K562 (cell line): ENCODE measurements around the gene FGR. TPM values are rescaled to one million over a fixed set of nuclear protein-coding genes. Genes with fewer than 3 reads are reported as not detected.

ENCODE experiments used
- ATF1 ChIP-seq, 2 experiments: fragments of 450-650 bp in 1 of 2; IDR thresholded peaks; 2 replicates each; pipeline ENCODE4 v1.6.1; 2016; ENCODE audit warnings: missing compliant biosample characterization in 1 of 2, missing genetic modification characterization in 1 of 2
- CEBPG ChIP-seq, 3 experiments: fragments of 200-800 bp in 1 of 3; sonication (Bioruptor generic) in 1 of 3; sonication (generic) in 1 of 3; formaldehyde crosslinking in 1 of 3; IDR thresholded peaks in 2 of 3; conservative IDR thresholded peaks in 1 of 3; 2 replicates each; pipeline versions ENCODE4 v1.6.1 to v1.8.0; 2016 to 2022; ENCODE audit warnings: missing compliant biosample characterization in 2 of 3, missing genetic modification characterization in 2 of 3, mild to moderate bottlenecking in 1 of 3, missing genetic modification reagents in 1 of 3
- EHMT2 ChIP-seq: fragments of 450-650 bp; IDR thresholded peaks from 2 replicates; pipeline ENCODE4 v1.6.1; 2018; ENCODE audit warnings: antibody characterized with exemption
- HOMEZ ChIP-seq: fragments of 250-450 bp; sonication (Bioruptor Pico); IDR thresholded peaks from 2 replicates; pipeline ENCODE4 v1.4.0; 2020; ENCODE audit warnings: mild to moderate bottlenecking, moderate library complexity
- IFI16 ChIP-seq: fragments of 250-450 bp; sonication (Bioruptor Pico); IDR thresholded peaks from 2 replicates; pipeline ENCODE4 v2.1.2; 2022; ENCODE audit warnings: mild to moderate bottlenecking, inconsistent platforms
- KAT7 ChIP-seq: sonication (generic); formaldehyde crosslinking; IDR thresholded peaks from 2 replicates; pipeline ENCODE4 v1.8.0; 2022; ENCODE audit warnings: missing genetic modification reagents, mild to moderate bottlenecking, borderline replicate concordance
- KDM1A ChIP-seq, 2 experiments: fragments of 450-650 bp; IDR thresholded peaks; 2 replicates each; pipeline ENCODE4 v1.6.1; 2016; ENCODE audit warnings: mild to moderate bottlenecking in 2 of 2
- MCM2 ChIP-seq: fragments of 450-650 bp; IDR thresholded peaks from 2 replicates; pipeline ENCODE4 v1.6.1; 2017; ENCODE audit warnings: low read depth, mild to moderate bottlenecking
- MED1 ChIP-seq: sonication (generic); formaldehyde crosslinking; IDR thresholded peaks from 2 replicates; pipeline ENCODE4 v1.8.1; 2023; ENCODE audit warnings: missing genetic modification reagents, borderline replicate concordance
- MXI1 ChIP-seq: IDR thresholded peaks from 2 replicates; pipeline ENCODE4 v1.6.1; 2011; ENCODE audit warnings: low read depth, mild to moderate bottlenecking, improper control_type of control experiment, low read length
- NR2C2 ChIP-seq, 2 experiments: fragments of 200-800 bp in 1 of 2; sonication (Bioruptor generic) in 1 of 2; sonication (generic) in 1 of 2; formaldehyde crosslinking in 1 of 2; IDR thresholded peaks; 2 replicates each; pipeline versions ENCODE4 v1.6.1 to v1.8.0; 2016 to 2022; ENCODE audit warnings: mild to moderate bottlenecking in 1 of 2, missing compliant biosample characterization in 1 of 2, missing genetic modification characterization in 1 of 2, missing genetic modification reagents in 1 of 2
- POU5F1 ChIP-seq: fragments of 150-350 bp; IDR thresholded peaks from 2 replicates; pipeline ENCODE4 v1.6.1; 2014; ENCODE audit warnings: borderline replicate concordance, low read length, low read depth, mild to moderate bottlenecking; ENCODE audit not compliant: partially characterized antibody
- PURB ChIP-seq: sonication (generic); formaldehyde crosslinking; IDR thresholded peaks from 2 replicates; pipeline ENCODE4 v1.9.0; 2021; ENCODE audit warnings: low read depth, mild to moderate bottlenecking, missing genetic modification reagents
- RUNX1 ChIP-seq: sonication (generic); IDR thresholded peaks from 2 replicates; pipeline ENCODE4 v1.6.1; 2016; ENCODE audit warnings: antibody characterized with exemption, low read depth
- SIN3A ChIP-seq, 2 experiments: fragments of 150-350 bp in 1 of 2; IDR thresholded peaks; 2 replicates each; pipeline ENCODE4 v1.6.1; 2011 to 2016; ENCODE audit warnings: borderline replicate concordance in 2 of 2, low read depth in 2 of 2, low read length in 2 of 2, mild to moderate bottlenecking in 2 of 2, moderate library complexity in 2 of 2; ENCODE audit not compliant: control insufficient read depth in 1 of 2
- SRSF7 ChIP-seq: fragments of 200-400 bp; formaldehyde crosslinking; optimal IDR thresholded peaks from 2 replicates; pipeline ENCODE3; 2017; ENCODE audit warnings: mild to moderate bottlenecking, low read depth, low read length
- SRSF9 ChIP-seq: fragments of 200-400 bp; formaldehyde crosslinking; IDR thresholded peaks from 2 replicates; pipeline ENCODE4 v1.6.1; 2017; ENCODE audit warnings: low read depth, low read length, borderline replicate concordance
- STAT5A ChIP-seq: IDR thresholded peaks from 2 replicates; pipeline ENCODE4 v1.6.1; 2012; ENCODE audit warnings: low read length, inconsistent platforms, borderline replicate concordance
- TARDBP ChIP-seq: fragments of 450-650 bp; IDR thresholded peaks from 2 replicates; pipeline ENCODE4 v1.6.1; 2016
- TFAM ChIP-seq: fragments of 250-450 bp; sonication (Bioruptor Pico); conservative IDR thresholded peaks from 2 replicates; pipeline ENCODE4 v1.5.0; 2021; ENCODE audit warnings: mild to moderate bottlenecking, moderate library complexity
- ZBED1 ChIP-seq: IDR thresholded peaks from 2 replicates; pipeline ENCODE4 v1.6.1; 2014
- ZBTB34 ChIP-seq: fragments of 250-450 bp; sonication (Bioruptor Pico); IDR thresholded peaks from 2 replicates; pipeline ENCODE4 v1.8.0; 2021; ENCODE audit warnings: mild to moderate bottlenecking, moderate library complexity
- ZNF165 ChIP-seq: fragments of 250-450 bp; sonication (Bioruptor Pico); IDR thresholded peaks from 2 replicates; pipeline ENCODE4 v1.4.0; 2020; ENCODE audit warnings: borderline replicate concordance
- ZNF398 ChIP-seq: fragments of 250-450 bp; sonication (Bioruptor Pico); IDR thresholded peaks from 2 replicates; pipeline ENCODE4 v1.8.0; 2021; ENCODE audit warnings: moderate library complexity, mild to moderate bottlenecking, inconsistent platforms
- ZNF699 ChIP-seq: fragments of 250-450 bp; sonication (Bioruptor Pico); IDR thresholded peaks from 2 replicates; pipeline ENCODE4 v1.8.0; 2021; ENCODE audit warnings: mild to moderate bottlenecking, moderate library complexity; ENCODE audit not compliant: insufficient replicate concordance
- ZZZ3 ChIP-seq: fragments of 450-650 bp; IDR thresholded peaks from 2 replicates; pipeline ENCODE4 v1.6.1; 2016; ENCODE audit warnings: antibody characterized with exemption, mild to moderate bottlenecking, moderate library complexity
- polyA plus RNA-seq, 8 experiments: library from polyadenylated mRNA; depleted of rRNA in 4 of 8; stranded (reverse) in 5 of 8; unstranded in 3 of 8; fragments of >200 nt; fragmentation: Nextera tagmentation in 2 of 8; fragmentation: Illumina TruSeq in 1 of 8; extraction: Ambion mirVana in 2 of 8; extraction: Trizol in 1 of 8; gene quantifications; 2 replicates each; pipeline versions ENCODE4 v1.2.1 to v1.2.3, GENCODE V29; 2011 to 2014; ENCODE audit warnings: inconsistent platforms in 1 of 8, missing spikeins in 1 of 8
- total RNA-seq, 7 experiments: library from RNA; depleted of rRNA in 6 of 7; stranded (reverse); fragments of >200 nt in 6 of 7; fragmentation: Illumina TruSeq in 2 of 7; extraction: Trizol in 2 of 7; gene quantifications; 2 replicates each; pipeline versions ENCODE4 v1.2.1 to v1.2.3, GENCODE V29; 2011 to 2021; ENCODE audit warnings: low replicate concordance in 1 of 7

Gene FGR
- total and polyA plus RNA-seq, 9 of the 15 experiments (the other 6 are each of a cell fraction or from before 2014, with no cell fraction given), result 0.04 to 0.11 TPM; not detected in 7

GRCh38 chr1:27666791-27667254 lies 31.8 kb upstream of the FGR start (continued):
- TF ChIP-seq MXI1, result no peak
- TF ChIP-seq KAT7 (CRISPR knock-in tag), result no peak
- TF ChIP-seq ZNF398 (CRISPR knock-in tag), result no peak
- no peak for TF ChIP-seq KDM1A (IDR thresholded peaks at IDR 0.05)
- TF ChIP-seq MCM2, result no peak
- no peak for TF ChIP-seq ZNF699 (CRISPR knock-in tag)
- TF ChIP-seq MED1, result no peak
- TF ChIP-seq TFAM (CRISPR knock-in tag), result no peak
- TF ChIP-seq RUNX1, result no peak
- TF ChIP-seq STAT5A, result no peak
- TF ChIP-seq CEBPG (CRISPR knock-in tag; IDR thresholded peaks at IDR 0.05), result no peak
- TF ChIP-seq CEBPG (tag; conservative IDR thresholded peaks at IDR 0.05 in 1 of 2, IDR thresholded peaks at IDR 0.05 in 1 of 2), result no peak
- TF ChIP-seq SIN3A (IDR thresholded peaks at IDR 0.05; ENCODE audit: borderline replicate concordance in 2 of 2, control insufficient read depth in 1 of 2, low read depth in 2 of 2, low read length in 2 of 2), result no peak
- TF ChIP-seq HOMEZ, result no peak
- TF ChIP-seq ZBTB34 (CRISPR knock-in tag), result no peak
- TF ChIP-seq TARDBP, result no peak
- TF ChIP-seq PURB (CRISPR knock-in tag), result no peak
- no peak for TF ChIP-seq ZZZ3
- no peak for TF ChIP-seq ZBED1
- peak; percentile 87 for TF ChIP-seq EHMT2
- TF ChIP-seq ZNF165, result no peak
- TF ChIP-seq IFI16 (CRISPR knock-in tag), result no peak
- TF ChIP-seq POU5F1, result no peak
- no peak for TF ChIP-seq ATF1 (CRISPR knock-in tag; IDR thresholded peaks at IDR 0.05)
- peak; percentile 38; the same call in 1 of the 2 replicates for TF ChIP-seq ATF1 (tag; IDR thresholded peaks at IDR 0.05)
- no peak for TF ChIP-seq NR2C2 (CRISPR knock-in tag; IDR thresholded peaks at IDR 0.05)
- no peak for TF ChIP-seq NR2C2 (tag; IDR thresholded peaks at IDR 0.05)
- TF ChIP-seq SRSF7, result no peak
- TF ChIP-seq SRSF9, result no peak
